ENCODE results near the gene BCLAF1.

DNA sequence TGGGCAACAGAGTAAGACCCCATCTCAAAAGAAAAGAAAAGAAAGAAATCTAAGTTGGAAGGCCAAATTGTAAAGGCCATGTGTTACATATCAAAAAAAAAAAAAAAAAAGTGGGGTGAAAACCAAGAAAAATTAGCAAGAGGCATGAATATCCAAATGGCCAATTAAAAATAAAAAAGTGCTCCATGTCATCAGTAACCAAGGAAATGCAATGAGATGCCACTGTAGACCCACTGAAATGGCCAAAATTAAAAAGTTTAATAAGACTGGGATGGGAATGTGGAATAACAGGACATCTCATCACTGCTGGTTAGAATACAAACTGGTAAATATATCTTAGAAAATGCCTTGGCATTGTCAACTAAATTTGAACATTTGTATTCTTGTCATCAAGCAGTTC is 30.1 kb upstream of the BCLAF1 start:
- TF ChIP-seq EZH2 (IDR thresholded peaks at IDR 0.05; ENCODE audit: borderline replicate concordance, insufficient read depth, low read length, poor library complexity, severe bottlenecking): no peak
- TF ChIP-seq TAF1 (IDR thresholded peaks at IDR 0.05; ENCODE audit: low read depth): no peak
- TF ChIP-seq, protein P1, sequence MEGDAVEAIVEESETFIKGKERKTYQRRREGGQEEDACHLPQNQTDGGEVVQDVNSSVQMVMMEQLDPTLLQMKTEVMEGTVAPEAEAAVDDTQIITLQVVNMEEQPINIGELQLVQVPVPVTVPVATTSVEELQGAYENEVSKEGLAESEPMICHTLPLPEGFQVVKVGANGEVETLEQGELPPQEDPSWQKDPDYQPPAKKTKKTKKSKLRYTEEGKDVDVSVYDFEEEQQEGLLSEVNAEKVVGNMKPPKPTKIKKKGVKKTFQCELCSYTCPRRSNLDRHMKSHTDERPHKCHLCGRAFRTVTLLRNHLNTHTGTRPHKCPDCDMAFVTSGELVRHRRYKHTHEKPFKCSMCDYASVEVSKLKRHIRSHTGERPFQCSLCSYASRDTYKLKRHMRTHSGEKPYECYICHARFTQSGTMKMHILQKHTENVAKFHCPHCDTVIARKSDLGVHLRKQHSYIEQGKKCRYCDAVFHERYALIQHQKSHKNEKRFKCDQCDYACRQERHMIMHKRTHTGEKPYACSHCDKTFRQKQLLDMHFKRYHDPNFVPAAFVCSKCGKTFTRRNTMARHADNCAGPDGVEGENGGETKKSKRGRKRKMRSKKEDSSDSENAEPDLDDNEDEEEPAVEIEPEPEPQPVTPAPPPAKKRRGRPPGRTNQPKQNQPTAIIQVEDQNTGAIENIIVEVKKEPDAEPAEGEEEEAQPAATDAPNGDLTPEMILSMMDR (IDR thresholded peaks at IDR 0.05; ENCODE audit: poor library complexity, severe bottlenecking): no peak
- TF ChIP-seq, protein P2, sequence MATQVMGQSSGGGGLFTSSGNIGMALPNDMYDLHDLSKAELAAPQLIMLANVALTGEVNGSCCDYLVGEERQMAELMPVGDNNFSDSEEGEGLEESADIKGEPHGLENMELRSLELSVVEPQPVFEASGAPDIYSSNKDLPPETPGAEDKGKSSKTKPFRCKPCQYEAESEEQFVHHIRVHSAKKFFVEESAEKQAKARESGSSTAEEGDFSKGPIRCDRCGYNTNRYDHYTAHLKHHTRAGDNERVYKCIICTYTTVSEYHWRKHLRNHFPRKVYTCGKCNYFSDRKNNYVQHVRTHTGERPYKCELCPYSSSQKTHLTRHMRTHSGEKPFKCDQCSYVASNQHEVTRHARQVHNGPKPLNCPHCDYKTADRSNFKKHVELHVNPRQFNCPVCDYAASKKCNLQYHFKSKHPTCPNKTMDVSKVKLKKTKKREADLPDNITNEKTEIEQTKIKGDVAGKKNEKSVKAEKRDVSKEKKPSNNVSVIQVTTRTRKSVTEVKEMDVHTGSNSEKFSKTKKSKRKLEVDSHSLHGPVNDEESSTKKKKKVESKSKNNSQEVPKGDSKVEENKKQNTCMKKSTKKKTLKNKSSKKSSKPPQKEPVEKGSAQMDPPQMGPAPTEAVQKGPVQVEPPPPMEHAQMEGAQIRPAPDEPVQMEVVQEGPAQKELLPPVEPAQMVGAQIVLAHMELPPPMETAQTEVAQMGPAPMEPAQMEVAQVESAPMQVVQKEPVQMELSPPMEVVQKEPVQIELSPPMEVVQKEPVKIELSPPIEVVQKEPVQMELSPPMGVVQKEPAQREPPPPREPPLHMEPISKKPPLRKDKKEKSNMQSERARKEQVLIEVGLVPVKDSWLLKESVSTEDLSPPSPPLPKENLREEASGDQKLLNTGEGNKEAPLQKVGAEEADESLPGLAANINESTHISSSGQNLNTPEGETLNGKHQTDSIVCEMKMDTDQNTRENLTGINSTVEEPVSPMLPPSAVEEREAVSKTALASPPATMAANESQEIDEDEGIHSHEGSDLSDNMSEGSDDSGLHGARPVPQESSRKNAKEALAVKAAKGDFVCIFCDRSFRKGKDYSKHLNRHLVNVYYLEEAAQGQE (IDR thresholded peaks at IDR 0.05; ENCODE audit: borderline replicate concordance): no peak
- no peak for TF ChIP-seq EP300 (conservative IDR thresholded peaks at IDR 0.05; ENCODE audit: poor library complexity, severe bottlenecking)
- no peak for TF ChIP-seq POLR2AphosphoS5 (IDR thresholded peaks at IDR 0.05)
- TF ChIP-seq RAD21 (conservative IDR thresholded peaks at IDR 0.05): no peak
- TF ChIP-seq MXI1 (conservative IDR thresholded peaks at IDR 0.05; ENCODE audit: poor library complexity, severe bottlenecking): no peak

Measured in neural cell (in vitro differentiated cells).